A673 (cell line): ENCODE measurements around the gene ITIH5. TPM values are rescaled to one million over a fixed set of nuclear protein-coding genes. Genes with fewer than 3 reads are reported as not detected.

Experiments used
- BruUV-seq: library from RNA; stranded (reverse); fragments of 400-500 nt; replicated peaks from 2 replicates; lab custom pipeline; 2021; lab: Mats Ljungman, UMichigan
- CTCF ChIA-PET: fragments of 300-600 bp; sonication (Branson Sonifier 250); formaldehyde crosslinking; loops from one replicate; lab custom pipeline; 2022; ENCODE audit warnings: antibody characterized with exemption; lab: Charles Lee
- POLR2A ChIA-PET: fragments of 300-600 bp; sonication (Branson Sonifier 250); formaldehyde crosslinking; loops from one replicate; lab custom pipeline; 2022; ENCODE audit warnings: antibody characterized with exemption; ENCODE audit not compliant: low non-redundant PET; lab: Charles Lee
- DNase-seq: peaks from one replicate; pipeline ENCODE4 v3.0.0-alpha.2; 2015; ENCODE audit warnings: low spot score
- H3K27ac ChIP-seq: fragments of 200-600 bp; sonication (generic); 2 replicates; pipeline ENCODE4 v1.5.1; 2016; ENCODE audit warnings: mixed run types, low read depth, mild to moderate bottlenecking, mixed read lengths, antibody characterized with exemption, low read length; ENCODE audit not compliant: poor library complexity, severe bottlenecking
- H3K27me3 ChIP-seq: fragments of 200-600 bp; sonication (generic); replicated peaks from 2 replicates; pipeline ENCODE4 v1.6.1; 2017; ENCODE audit warnings: mixed run types, low read depth, mild to moderate bottlenecking, mixed read lengths, antibody characterized with exemption, low read length; ENCODE audit not compliant: insufficient read depth, poor library complexity
- H3K36me3 ChIP-seq: fragments of 200-600 bp; sonication (generic); 2 replicates; pipeline ENCODE4 v1.6.1; 2016; ENCODE audit warnings: mixed run types, mild to moderate bottlenecking, mixed read lengths, antibody characterized with exemption, low read length; ENCODE audit not compliant: insufficient read depth, poor library complexity, severe bottlenecking
- H3K4me1 ChIP-seq: fragments of 200-600 bp; sonication (generic); 2 replicates; pipeline ENCODE4 v1.6.1; 2017; ENCODE audit warnings: mixed run types, mild to moderate bottlenecking, mixed read lengths, antibody characterized with exemption, low read length; ENCODE audit not compliant: insufficient read depth, poor library complexity, severe bottlenecking
- H3K4me3 ChIP-seq: fragments of 200-600 bp; sonication (generic); 2 replicates; pipeline ENCODE4 v1.5.1; 2016; ENCODE audit warnings: low read depth, mixed run types, mild to moderate bottlenecking, mixed read lengths, low read length; ENCODE audit not compliant: poor library complexity, severe bottlenecking
- H3K9me3 ChIP-seq: fragments of 200-600 bp; sonication (generic); 2 replicates; pipeline ENCODE4 v1.6.1; 2016; ENCODE audit warnings: mixed run types, low read depth, mild to moderate bottlenecking, mixed read lengths, antibody characterized with exemption, low read length; ENCODE audit not compliant: poor library complexity, severe bottlenecking
- EZH2 ChIP-seq: fragments of 200-600 bp; sonication (generic); IDR thresholded peaks from 2 replicates; pipeline ENCODE4 v1.6.1; 2017; ENCODE audit warnings: borderline replicate concordance, low read depth, mild to moderate bottlenecking, mixed read lengths, antibody characterized with exemption, low read length; ENCODE audit not compliant: poor library complexity, severe bottlenecking
- intact Hi-C: fragments of 100-400 bp; cut with micrococcal nuclease; formaldehyde crosslinking; loops from one replicate; pipeline ENCODE4 v1.10.0; 2022; ENCODE audit not compliant: unreplicated experiment
- total RNA-seq: library from RNA; stranded (reverse); gene quantifications from 2 replicates; pipeline ENCODE4 v1.2.3, GENCODE V29; 2021
- TF ChIP-seq, protein P1 (sequence below): fragments of 300-800, 200-600 bp; sonication (generic); conservative IDR thresholded peaks from 2 replicates; pipeline ENCODE4 v1.5.1; 2017; ENCODE audit warnings: low read depth, mild to moderate bottlenecking, antibody characterized with exemption, low read length, moderate library complexity, mixed read lengths

ITIH5 gene
- total RNA-seq, 1 experiment from 2014 or later: not detected

DNA sequence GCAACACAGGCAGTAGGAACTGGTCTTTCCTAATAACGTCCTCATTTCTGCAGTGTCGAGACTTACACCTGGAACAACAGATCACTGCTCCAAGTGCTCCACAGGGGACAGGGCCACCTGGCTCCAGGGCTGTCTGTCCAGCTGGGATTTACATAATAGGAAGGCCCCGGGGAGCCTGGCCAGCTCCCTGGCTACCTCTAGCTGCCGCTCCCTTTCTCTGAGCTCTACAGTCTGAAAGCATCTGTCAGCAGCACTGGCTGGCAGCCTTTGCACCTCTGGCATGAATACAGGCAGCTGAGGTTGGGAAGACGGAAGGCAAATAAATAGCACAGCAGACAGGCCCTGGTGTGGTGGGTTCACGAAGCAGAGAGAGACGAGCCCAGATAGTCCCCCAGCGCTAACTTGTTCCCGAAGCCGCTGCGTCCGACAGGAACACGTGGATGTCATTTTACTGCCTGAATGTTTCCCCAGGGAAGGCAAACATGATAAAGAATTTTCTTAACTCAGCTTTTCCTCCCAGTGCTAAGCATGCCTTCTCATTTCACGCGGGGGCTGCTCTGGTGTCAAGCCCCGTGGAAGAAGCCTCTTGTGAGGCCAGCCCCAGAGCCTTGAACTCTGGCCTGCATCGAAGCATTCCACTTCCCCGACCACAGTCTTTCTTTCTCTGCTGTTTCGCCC is 105.4 kb downstream of the ITIH5 start:
- BruUV-seq: no TSS peak
- TF ChIP-seq, protein P1, sequence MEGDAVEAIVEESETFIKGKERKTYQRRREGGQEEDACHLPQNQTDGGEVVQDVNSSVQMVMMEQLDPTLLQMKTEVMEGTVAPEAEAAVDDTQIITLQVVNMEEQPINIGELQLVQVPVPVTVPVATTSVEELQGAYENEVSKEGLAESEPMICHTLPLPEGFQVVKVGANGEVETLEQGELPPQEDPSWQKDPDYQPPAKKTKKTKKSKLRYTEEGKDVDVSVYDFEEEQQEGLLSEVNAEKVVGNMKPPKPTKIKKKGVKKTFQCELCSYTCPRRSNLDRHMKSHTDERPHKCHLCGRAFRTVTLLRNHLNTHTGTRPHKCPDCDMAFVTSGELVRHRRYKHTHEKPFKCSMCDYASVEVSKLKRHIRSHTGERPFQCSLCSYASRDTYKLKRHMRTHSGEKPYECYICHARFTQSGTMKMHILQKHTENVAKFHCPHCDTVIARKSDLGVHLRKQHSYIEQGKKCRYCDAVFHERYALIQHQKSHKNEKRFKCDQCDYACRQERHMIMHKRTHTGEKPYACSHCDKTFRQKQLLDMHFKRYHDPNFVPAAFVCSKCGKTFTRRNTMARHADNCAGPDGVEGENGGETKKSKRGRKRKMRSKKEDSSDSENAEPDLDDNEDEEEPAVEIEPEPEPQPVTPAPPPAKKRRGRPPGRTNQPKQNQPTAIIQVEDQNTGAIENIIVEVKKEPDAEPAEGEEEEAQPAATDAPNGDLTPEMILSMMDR: no peak
- no peak for TF ChIP-seq EZH2
- Histone ChIP-seq H3K4me3 (no peak overlapping the region), H3K4me1 (peaks cover 11% of the 10 kb centered on the region), H3K27ac (no peak overlapping the region), H3K36me3 (no peaks in the 10 kb centered on the region), H3K9me3 (no peaks in the 10 kb centered on the region), H3K27me3 (no peaks in the 10 kb centered on the region)
- ChIA-PET POLR2A (no interaction called here), CTCF (interaction anchor here (1.5 kb wide), 1 partner anchor 36 kb away, joined by 4 read pairs; no protein-coding TSS in a partner anchor)
- intact Hi-C loops: no loop called here
- no peak for DNase-seq

DNA sequence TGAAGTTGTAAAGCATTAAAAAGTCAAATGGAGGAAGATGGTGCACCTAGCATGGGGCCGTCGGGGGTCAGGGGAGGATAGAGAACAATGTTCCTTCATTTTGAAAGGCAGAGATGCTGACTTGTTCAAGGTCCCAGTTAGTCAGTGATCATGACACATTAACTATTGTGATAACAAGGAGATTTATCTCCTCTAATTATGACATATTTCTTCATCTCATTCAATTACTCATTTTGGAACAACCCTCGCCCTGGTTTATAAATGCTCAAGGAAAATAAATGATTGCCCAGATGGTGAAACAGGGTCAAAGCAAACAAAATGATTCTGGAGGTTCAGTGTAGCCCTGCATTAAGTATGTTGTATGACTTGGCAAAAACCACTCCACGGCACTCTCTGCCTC is 106.2 kb downstream of the ITIH5 start:
- CTCF ChIA-PET: no interaction called here
- DNase-seq: no peak
- no TSS peak for BruUV-seq
- intact Hi-C loops: no loop called here
- TF ChIP-seq EZH2: no peak
- TF ChIP-seq, protein P1: no peak
- POLR2A ChIA-PET: no interaction called here
- Histone ChIP-seq H3K27me3 (no peaks in the 10 kb centered on the region), H3K9me3 (no peaks in the 10 kb centered on the region), H3K27ac (no peak overlapping the region), H3K4me3 (no peak overlapping the region), H3K4me1 (peaks cover 11% of the 10 kb centered on the region), H3K36me3 (no peaks in the 10 kb centered on the region)

DNA sequence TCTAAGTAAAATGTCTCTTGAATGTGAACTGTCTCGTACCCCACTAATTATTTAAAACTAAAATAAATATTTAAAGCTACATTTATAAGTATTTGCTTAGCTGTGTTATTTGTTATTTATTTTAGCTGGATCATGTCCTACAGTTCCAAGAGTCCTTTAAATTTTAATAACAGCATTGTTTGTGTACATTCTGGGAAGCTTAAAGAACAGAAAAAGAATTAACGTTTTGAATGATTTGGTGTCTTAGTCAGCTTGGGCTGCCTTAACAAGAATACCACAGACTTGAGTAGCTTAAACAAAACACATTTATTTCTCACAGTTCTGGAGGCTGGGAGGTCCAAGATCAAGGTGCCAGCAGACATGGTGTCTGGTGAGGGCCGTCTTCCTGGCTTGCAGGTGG is 107.4 kb downstream of the ITIH5 start:
- no peaks in the 10 kb centered on the region for H3K27me3 ChIP-seq
- TF ChIP-seq, protein P1: no peak
- no peak for TF ChIP-seq EZH2
- H3K27ac ChIP-seq: no peak overlapping the region
- H3K36me3 ChIP-seq: no peaks in the 10 kb centered on the region
- H3K4me3 ChIP-seq: no peak overlapping the region
- no TSS peak for BruUV-seq
- CTCF ChIA-PET: no interaction called here
- H3K4me1 ChIP-seq: peaks cover 11% of the 10 kb centered on the region
- intact Hi-C loops: no loop called here
- H3K9me3 ChIP-seq: no peaks in the 10 kb centered on the region
- POLR2A ChIA-PET: no interaction called here
- no peak for DNase-seq
